Neural cell (in vitro differentiated cells): ENCODE results near the gene MIEF1. TPM values are rescaled to one million over a fixed set of nuclear protein-coding genes. Genes with fewer than 3 reads are reported as not detected.

Experiments
- H2AFZ ChIP-seq: fragments of 200-600, 300-800 bp; sonication (generic), shearing (Covaris generic); 2 replicates; pipeline ENCODE4 v1.6.0; 2014; ENCODE audit warnings: low read depth, mild to moderate bottlenecking, antibody characterized with exemption, low read length, moderate library complexity
- H3F3A ChIP-seq: fragments of 200-600 bp; shearing (Covaris generic); 2 replicates; pipeline ENCODE4 v1.6.1; 2016; ENCODE audit warnings: mild to moderate bottlenecking, moderate library complexity, mixed read lengths, antibody characterized with exemption, low read length; ENCODE audit not compliant: insufficient read depth, poor library complexity, severe bottlenecking
- H3K27ac ChIP-seq: fragments of 200-600, 300-800 bp; sonication (generic), shearing (Covaris generic); 2 replicates; pipeline ENCODE4 v1.5.1; 2014; ENCODE audit warnings: mild to moderate bottlenecking, low read length, moderate library complexity
- H3K27me3 ChIP-seq: fragments of 300-800, 200-600 bp; sonication (generic), shearing (Covaris generic); 2 replicates; pipeline ENCODE4 v1.6.0; 2014; ENCODE audit warnings: mild to moderate bottlenecking, low read depth, low read length, moderate library complexity; ENCODE audit not compliant: insufficient read depth
- H3K36me3 ChIP-seq: fragments of 300-800, 200-600 bp; sonication (generic), shearing (Covaris generic); 2 replicates; pipeline ENCODE4 v1.5.1; 2014; ENCODE audit warnings: mild to moderate bottlenecking, antibody characterized with exemption, low read length, moderate library complexity; ENCODE audit not compliant: insufficient read depth
- H3K4me2 ChIP-seq: fragments of 300-800, 200-600 bp; sonication (generic), shearing (Covaris generic); 2 replicates; pipeline ENCODE4 v1.6.0; 2014; ENCODE audit warnings: mild to moderate bottlenecking, low read length
- H3K4me3 ChIP-seq: fragments of 300-800, 200-600 bp; sonication (generic), shearing (Covaris generic); 2 replicates; pipeline ENCODE4 v1.5.1; 2014; ENCODE audit warnings: mild to moderate bottlenecking, low read length, moderate library complexity
- H3K79me2 ChIP-seq: fragments of 200-600 bp; shearing (Covaris generic); replicated peaks from 2 replicates; pipeline ENCODE4 v1.6.0; 2014; ENCODE audit warnings: mild to moderate bottlenecking, low read length, moderate library complexity; ENCODE audit not compliant: insufficient read depth
- H3K9ac ChIP-seq: fragments of 300-800, 200-600 bp; sonication (generic), shearing (Covaris generic); 2 replicates; pipeline ENCODE4 v1.6.1; 2016; ENCODE audit warnings: mild to moderate bottlenecking, low read length, mixed read lengths
- H3K9me2 ChIP-seq: fragments of 200-600 bp; shearing (Covaris generic); 2 replicates; pipeline ENCODE4 v1.6.1; 2016; ENCODE audit warnings: mild to moderate bottlenecking, low read length, mixed read lengths; ENCODE audit not compliant: insufficient read depth
- H3K9me3 ChIP-seq: fragments of 200-600, 300-800 bp; sonication (generic), shearing (Covaris generic); 2 replicates; pipeline ENCODE4 v1.6.1; 2016; ENCODE audit warnings: mild to moderate bottlenecking, mixed run types, low read length, moderate library complexity, mixed read lengths
- H4K20me1 ChIP-seq: fragments of 200-600 bp; shearing (Covaris generic); 2 replicates; pipeline ENCODE4 v1.6.1; 2016; ENCODE audit warnings: mild to moderate bottlenecking, mixed run types; ENCODE audit not compliant: insufficient read depth
- EP300 ChIP-seq: fragments of 450-650 bp; conservative IDR thresholded peaks from 2 replicates; pipeline ENCODE4 v1.6.1; 2014; ENCODE audit warnings: antibody characterized with exemption, mild to moderate bottlenecking, moderate library complexity; ENCODE audit not compliant: poor library complexity, severe bottlenecking
- EZH2 ChIP-seq: fragments of 200-600, 300-800 bp; shearing (Covaris generic), sonication (generic); IDR thresholded peaks from 2 replicates; pipeline ENCODE4 v1.6.1; 2014; ENCODE audit warnings: antibody characterized with exemption, low read length, borderline replicate concordance, mild to moderate bottlenecking; ENCODE audit not compliant: insufficient read depth, poor library complexity, severe bottlenecking
- MXI1 ChIP-seq: fragments of 450-650 bp; conservative IDR thresholded peaks from 2 replicates; pipeline ENCODE4 v1.6.1; 2014; ENCODE audit warnings: antibody characterized with exemption, mild to moderate bottlenecking; ENCODE audit not compliant: poor library complexity, severe bottlenecking
- POLR2AphosphoS5 ChIP-seq: IDR thresholded peaks from 2 replicates; pipeline ENCODE4 v1.6.1; 2012
- RAD21 ChIP-seq: fragments of 450-650 bp; conservative IDR thresholded peaks from 2 replicates; pipeline ENCODE4 v1.6.1; 2014; ENCODE audit warnings: antibody characterized with exemption, mild to moderate bottlenecking, moderate library complexity
- SMC3 ChIP-seq: fragments of 450-650 bp; conservative IDR thresholded peaks from 2 replicates; pipeline ENCODE4 v1.6.1; 2014; ENCODE audit warnings: antibody characterized with exemption, mild to moderate bottlenecking, moderate library complexity; ENCODE audit not compliant: poor library complexity
- TAF1 ChIP-seq: IDR thresholded peaks from 2 replicates; pipeline ENCODE4 v1.6.1; 2012; ENCODE audit warnings: low read depth
- polyA plus RNA-seq: library from polyadenylated mRNA; depleted of rRNA; stranded (reverse); fragments of >200 nt; gene quantifications from 2 replicates; pipeline ENCODE4 v1.2.3, GENCODE V29; 2014
- TF ChIP-seq, protein P1 (sequence below): IDR thresholded peaks from 2 replicates; pipeline ENCODE4 v1.6.1; 2012; ENCODE audit warnings: borderline replicate concordance
- TF ChIP-seq, protein P2 (sequence below): fragments of 450-650 bp; IDR thresholded peaks from 2 replicates; pipeline ENCODE4 v1.5.1; 2014; ENCODE audit warnings: antibody characterized with exemption, mild to moderate bottlenecking, moderate library complexity; ENCODE audit not compliant: poor library complexity, severe bottlenecking

The MIEF1 gene
- polyA plus RNA-seq, 1 donor from 2014 or later, result 19.8 TPM

DNA sequence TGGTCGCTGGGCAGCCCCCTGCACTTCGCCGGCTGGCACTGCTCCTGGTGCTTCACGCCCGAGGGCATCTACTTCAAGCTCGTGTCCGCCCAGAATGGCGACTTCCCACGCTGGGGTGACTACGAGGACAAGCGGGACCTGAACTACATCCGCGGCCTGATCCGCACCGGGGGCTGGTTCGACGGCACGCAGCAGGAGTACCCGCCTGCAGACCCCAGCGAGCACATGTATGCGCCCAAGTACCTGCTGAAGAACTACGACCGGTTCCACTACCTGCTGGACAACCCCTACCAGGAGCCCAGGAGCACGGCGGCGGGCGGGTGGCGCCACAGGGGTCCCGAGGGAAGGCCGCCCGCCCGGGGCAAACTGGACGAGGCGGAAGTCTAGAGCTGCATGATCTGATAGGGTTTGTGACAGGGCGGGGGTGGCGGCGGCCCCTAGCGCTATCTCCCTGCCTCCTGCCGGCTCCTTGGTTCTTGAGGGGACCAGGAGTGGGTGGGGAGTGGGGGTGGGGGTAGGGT lies 13.5 kb upstream of the MIEF1 start:
- no peaks in the 10 kb centered on the region for H3K9me3 ChIP-seq

DNA sequence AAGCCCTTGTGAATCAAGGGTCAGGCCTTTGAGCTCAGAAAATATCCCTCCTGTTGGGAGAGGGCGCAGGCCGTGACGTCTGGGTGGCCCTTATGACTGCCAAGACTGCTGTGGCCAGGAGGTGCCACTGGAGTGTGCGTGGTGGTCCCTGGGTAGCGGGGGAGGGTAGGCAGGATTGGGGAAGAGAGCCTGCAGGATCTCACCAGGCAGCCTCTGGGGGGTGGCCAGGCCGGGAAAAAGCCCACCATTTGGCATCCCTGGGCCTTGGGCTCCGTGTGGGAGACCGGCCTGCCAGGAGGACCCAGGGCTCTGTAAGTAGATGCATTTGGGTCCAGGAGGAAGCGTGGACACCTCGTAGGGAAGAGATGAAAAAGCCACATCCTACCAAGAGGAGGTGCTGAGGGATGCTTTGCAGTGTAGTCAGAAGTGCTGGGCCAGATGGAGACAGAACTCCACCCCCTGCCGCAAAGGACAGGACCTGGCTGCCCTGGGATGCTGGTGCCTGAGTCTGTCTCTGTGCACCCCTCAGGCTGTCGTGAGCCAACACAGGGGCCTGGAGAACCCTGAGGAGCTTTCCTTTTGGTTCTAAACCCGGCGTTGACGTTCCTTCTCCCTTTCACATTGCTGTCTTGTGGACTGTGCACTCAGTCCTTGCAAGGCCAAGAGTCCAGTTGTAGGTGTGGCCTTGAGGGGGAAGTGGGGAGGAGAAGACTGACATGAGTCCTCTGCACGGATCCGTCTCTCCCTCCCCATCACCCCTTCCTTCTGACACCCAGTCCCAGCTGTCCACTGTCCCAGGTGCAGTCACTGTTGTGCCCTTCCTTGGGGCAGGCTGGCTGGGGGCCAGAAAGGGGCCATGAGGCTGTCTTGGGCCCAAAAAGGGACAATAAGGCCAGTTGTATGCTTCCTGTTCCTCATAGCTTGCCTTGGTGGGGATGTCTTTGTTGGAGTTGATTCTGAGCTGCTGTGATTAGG lies 12.7 kb upstream of the MIEF1 start:
- Histone ChIP-seq H3K9me2 (no peaks in the 10 kb centered on the region), H3K27me3 (no peaks in the 10 kb centered on the region), H3F3A (no peaks in the 10 kb centered on the region), H3K4me3 (no peak overlapping the region), H3K9me3 (no peaks in the 10 kb centered on the region), H3K4me2 (no peak overlapping the region), H3K27ac (no peak overlapping the region), H2AFZ (no peak overlapping the region), H3K9ac (no peak overlapping the region), H3K36me3 (no peaks in the 10 kb centered on the region), H4K20me1 (no peaks in the 10 kb centered on the region), H3K79me2 (no peaks in the 10 kb centered on the region)
- TF ChIP-seq TAF1 (no peak), MXI1 (no peak), EP300 (no peak), POLR2AphosphoS5 (no peak)
- TF ChIP-seq, protein P1, sequence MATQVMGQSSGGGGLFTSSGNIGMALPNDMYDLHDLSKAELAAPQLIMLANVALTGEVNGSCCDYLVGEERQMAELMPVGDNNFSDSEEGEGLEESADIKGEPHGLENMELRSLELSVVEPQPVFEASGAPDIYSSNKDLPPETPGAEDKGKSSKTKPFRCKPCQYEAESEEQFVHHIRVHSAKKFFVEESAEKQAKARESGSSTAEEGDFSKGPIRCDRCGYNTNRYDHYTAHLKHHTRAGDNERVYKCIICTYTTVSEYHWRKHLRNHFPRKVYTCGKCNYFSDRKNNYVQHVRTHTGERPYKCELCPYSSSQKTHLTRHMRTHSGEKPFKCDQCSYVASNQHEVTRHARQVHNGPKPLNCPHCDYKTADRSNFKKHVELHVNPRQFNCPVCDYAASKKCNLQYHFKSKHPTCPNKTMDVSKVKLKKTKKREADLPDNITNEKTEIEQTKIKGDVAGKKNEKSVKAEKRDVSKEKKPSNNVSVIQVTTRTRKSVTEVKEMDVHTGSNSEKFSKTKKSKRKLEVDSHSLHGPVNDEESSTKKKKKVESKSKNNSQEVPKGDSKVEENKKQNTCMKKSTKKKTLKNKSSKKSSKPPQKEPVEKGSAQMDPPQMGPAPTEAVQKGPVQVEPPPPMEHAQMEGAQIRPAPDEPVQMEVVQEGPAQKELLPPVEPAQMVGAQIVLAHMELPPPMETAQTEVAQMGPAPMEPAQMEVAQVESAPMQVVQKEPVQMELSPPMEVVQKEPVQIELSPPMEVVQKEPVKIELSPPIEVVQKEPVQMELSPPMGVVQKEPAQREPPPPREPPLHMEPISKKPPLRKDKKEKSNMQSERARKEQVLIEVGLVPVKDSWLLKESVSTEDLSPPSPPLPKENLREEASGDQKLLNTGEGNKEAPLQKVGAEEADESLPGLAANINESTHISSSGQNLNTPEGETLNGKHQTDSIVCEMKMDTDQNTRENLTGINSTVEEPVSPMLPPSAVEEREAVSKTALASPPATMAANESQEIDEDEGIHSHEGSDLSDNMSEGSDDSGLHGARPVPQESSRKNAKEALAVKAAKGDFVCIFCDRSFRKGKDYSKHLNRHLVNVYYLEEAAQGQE, result no peak
- TF ChIP-seq, protein P2, sequence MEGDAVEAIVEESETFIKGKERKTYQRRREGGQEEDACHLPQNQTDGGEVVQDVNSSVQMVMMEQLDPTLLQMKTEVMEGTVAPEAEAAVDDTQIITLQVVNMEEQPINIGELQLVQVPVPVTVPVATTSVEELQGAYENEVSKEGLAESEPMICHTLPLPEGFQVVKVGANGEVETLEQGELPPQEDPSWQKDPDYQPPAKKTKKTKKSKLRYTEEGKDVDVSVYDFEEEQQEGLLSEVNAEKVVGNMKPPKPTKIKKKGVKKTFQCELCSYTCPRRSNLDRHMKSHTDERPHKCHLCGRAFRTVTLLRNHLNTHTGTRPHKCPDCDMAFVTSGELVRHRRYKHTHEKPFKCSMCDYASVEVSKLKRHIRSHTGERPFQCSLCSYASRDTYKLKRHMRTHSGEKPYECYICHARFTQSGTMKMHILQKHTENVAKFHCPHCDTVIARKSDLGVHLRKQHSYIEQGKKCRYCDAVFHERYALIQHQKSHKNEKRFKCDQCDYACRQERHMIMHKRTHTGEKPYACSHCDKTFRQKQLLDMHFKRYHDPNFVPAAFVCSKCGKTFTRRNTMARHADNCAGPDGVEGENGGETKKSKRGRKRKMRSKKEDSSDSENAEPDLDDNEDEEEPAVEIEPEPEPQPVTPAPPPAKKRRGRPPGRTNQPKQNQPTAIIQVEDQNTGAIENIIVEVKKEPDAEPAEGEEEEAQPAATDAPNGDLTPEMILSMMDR, result no peak

More for the DNA sequence above, 13.5 kb upstream of the MIEF1 start:
- Histone ChIP-seq H3K36me3 (no peaks in the 10 kb centered on the region), H3K27me3 (no peaks in the 10 kb centered on the region), H4K20me1 (no peaks in the 10 kb centered on the region), H3K9me2 (no peaks in the 10 kb centered on the region), H3K9ac (no peak overlapping the region), H3K4me2 (no peak overlapping the region), H3F3A (no peaks in the 10 kb centered on the region), H3K79me2 (no peaks in the 10 kb centered on the region), H3K4me3 (no peak overlapping the region), H3K27ac (no peak overlapping the region), H2AFZ (no peak overlapping the region)
- no peak for TF ChIP-seq EP300
- TF ChIP-seq TAF1, result no peak
- no peak for TF ChIP-seq EZH2
- no peak for TF ChIP-seq SMC3
- TF ChIP-seq, protein P1, result no peak
- no peak for TF ChIP-seq RAD21
- TF ChIP-seq, protein P2, result no peak
- no peak for TF ChIP-seq MXI1
- TF ChIP-seq POLR2AphosphoS5, result no peak
